Panc1 (cell line): ENCODE results near the gene CHD6. TPM values are rescaled to one million over a fixed set of nuclear protein-coding genes. Genes with fewer than 3 reads are reported as not detected.

Experiments used
- ATAC-seq: fragments of 200-7000 bp; cut with Tn5 transposase; 2 replicates; pipeline ENCODE4 v1.9.1; 2020; ENCODE audit warnings: mild to moderate bottlenecking, moderate library complexity
- BruUV-seq: library from RNA; stranded (reverse); fragments of 400-500 nt; replicated peaks from 2 replicates; lab custom pipeline; 2021; lab: Mats Ljungman, UMichigan
- CTCF ChIA-PET: fragments of 300-600 bp; sonication (Branson Sonifier 250); formaldehyde crosslinking; loops from one replicate; lab custom pipeline; 2022; ENCODE audit warnings: antibody characterized with exemption; lab: Charles Lee
- POLR2A ChIA-PET: fragments of 300-600 bp; sonication (Branson Sonifier 250); formaldehyde crosslinking; loops from one replicate; lab custom pipeline; 2022; ENCODE audit warnings: antibody characterized with exemption; lab: Charles Lee
- DNase-seq: peaks from one replicate; pipeline ENCODE4 v3.0.0-alpha.2; 2010; ENCODE audit warnings: low read depth, low spot score
- H3K27ac ChIP-seq: 2 replicates; pipeline ENCODE4 v1.5.1; 2011; ENCODE audit warnings: mild to moderate bottlenecking, low read length, inconsistent platforms
- H3K27me3 ChIP-seq: fragments of 200-500 bp; sonication (Bioruptor generic); 2 replicates; pipeline ENCODE4 v1.6.0; 2014; ENCODE audit warnings: low read length, inconsistent platforms; ENCODE audit not compliant: control insufficient read depth, insufficient read depth
- H3K36me3 ChIP-seq: fragments of 200-500 bp; sonication (Bioruptor generic); 2 replicates; pipeline ENCODE4 v1.5.1; 2014; ENCODE audit warnings: inconsistent platforms, mild to moderate bottlenecking, low read length, moderate library complexity; ENCODE audit not compliant: control insufficient read depth, insufficient read depth
- H3K4me1 ChIP-seq: 2 replicates; pipeline ENCODE4 v1.5.1; 2011; ENCODE audit warnings: inconsistent platforms, mild to moderate bottlenecking, low read length, moderate library complexity; ENCODE audit not compliant: control insufficient read depth, insufficient read depth
- H3K4me3 ChIP-seq, 2 experiments: 2 replicates each; pipeline ENCODE4 v1.5.1; 2011 to 2012; ENCODE audit warnings: low read depth in 2 of 2, low read length in 2 of 2, mild to moderate bottlenecking in 2 of 2, inconsistent platforms in 1 of 2, moderate library complexity in 1 of 2
- H3K9me3 ChIP-seq: fragments of 200-500 bp; sonication (Bioruptor generic); 2 replicates; pipeline ENCODE4 v1.5.1; 2014; ENCODE audit warnings: low read depth, mild to moderate bottlenecking, inconsistent platforms, low read length, moderate library complexity; ENCODE audit not compliant: control insufficient read depth, insufficient read depth
- POLR2AphosphoS5 ChIP-seq: IDR thresholded peaks from 2 replicates; pipeline ENCODE4 v1.6.1; 2012; ENCODE audit warnings: mild to moderate bottlenecking, low read depth, low read length, moderate library complexity
- SIN3A ChIP-seq: IDR thresholded peaks from 2 replicates; pipeline ENCODE4 v1.6.1; 2012; ENCODE audit warnings: low read depth, mild to moderate bottlenecking, low read length, moderate library complexity, borderline replicate concordance; ENCODE audit not compliant: insufficient read depth
- TCF7L2 ChIP-seq: IDR thresholded peaks from 2 replicates; pipeline ENCODE4 v1.6.1; 2011; ENCODE audit warnings: mild to moderate bottlenecking, low read depth, low read length, inconsistent platforms
- in situ Hi-C: cut with HindIII; loops from 2 replicates; pipeline ENCODE4 v1.10.0; 2016; ENCODE audit warnings: low sequenced_read_pairs, low pct_unique_long_range_greater_than_20kb
- intact Hi-C: fragments of 100-400 bp; cut with micrococcal nuclease; formaldehyde crosslinking; loops from one replicate; pipeline ENCODE4 v1.10.0; 2022; ENCODE audit not compliant: unreplicated experiment
- total RNA-seq: library from RNA; stranded (reverse); gene quantifications from one replicate; pipeline ENCODE4 v1.2.1, GENCODE V29; 2021; ENCODE audit not compliant: unreplicated experiment
- TF ChIP-seq, protein P1 (sequence below), 2 experiments: IDR thresholded peaks; 2 replicates each; pipeline ENCODE4 v1.6.1; 2011 to 2012; ENCODE audit warnings: low read depth in 2 of 2, control low read depth in 1 of 2, low read length in 1 of 2, mild to moderate bottlenecking in 1 of 2, moderate library complexity in 1 of 2; ENCODE audit not compliant: insufficient read depth in 1 of 2
- TF ChIP-seq, protein P2 (sequence below): fragments of 450-650 bp; IDR thresholded peaks from 2 replicates; pipeline ENCODE4 v1.5.1; 2017; ENCODE audit warnings: mild to moderate bottlenecking

The CHD6 gene
- total RNA-seq, 1 experiment from 2014 or later: 21.3 TPM

DNA sequence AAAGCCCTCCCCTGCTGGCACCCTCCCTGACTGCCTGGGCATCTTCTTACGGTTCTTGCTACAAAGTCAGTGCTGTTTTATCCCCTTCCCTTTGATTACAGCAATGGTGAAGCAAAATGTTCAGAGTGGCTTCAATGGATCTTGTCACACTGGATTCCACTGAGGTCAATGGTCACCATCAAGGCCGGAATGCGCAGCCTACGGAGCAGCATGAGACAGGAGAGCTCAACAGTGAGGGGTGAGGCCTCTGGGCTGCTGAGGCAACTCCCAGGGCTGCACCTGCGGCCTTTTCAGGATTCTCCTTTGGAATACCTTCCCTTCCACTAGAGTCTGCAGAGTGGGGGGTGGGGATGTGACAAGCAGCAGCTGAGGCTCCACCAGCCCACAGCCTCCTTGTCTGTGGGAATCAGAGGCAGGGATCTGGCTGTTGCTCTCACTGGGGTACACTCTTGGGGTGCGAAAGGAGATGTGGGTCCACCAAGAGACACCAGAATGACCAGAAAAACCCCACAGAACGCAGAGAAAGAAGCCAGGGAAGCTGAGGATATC lies 211.2 kb downstream of the CHD6 start:
- TF ChIP-seq, protein P1, sequence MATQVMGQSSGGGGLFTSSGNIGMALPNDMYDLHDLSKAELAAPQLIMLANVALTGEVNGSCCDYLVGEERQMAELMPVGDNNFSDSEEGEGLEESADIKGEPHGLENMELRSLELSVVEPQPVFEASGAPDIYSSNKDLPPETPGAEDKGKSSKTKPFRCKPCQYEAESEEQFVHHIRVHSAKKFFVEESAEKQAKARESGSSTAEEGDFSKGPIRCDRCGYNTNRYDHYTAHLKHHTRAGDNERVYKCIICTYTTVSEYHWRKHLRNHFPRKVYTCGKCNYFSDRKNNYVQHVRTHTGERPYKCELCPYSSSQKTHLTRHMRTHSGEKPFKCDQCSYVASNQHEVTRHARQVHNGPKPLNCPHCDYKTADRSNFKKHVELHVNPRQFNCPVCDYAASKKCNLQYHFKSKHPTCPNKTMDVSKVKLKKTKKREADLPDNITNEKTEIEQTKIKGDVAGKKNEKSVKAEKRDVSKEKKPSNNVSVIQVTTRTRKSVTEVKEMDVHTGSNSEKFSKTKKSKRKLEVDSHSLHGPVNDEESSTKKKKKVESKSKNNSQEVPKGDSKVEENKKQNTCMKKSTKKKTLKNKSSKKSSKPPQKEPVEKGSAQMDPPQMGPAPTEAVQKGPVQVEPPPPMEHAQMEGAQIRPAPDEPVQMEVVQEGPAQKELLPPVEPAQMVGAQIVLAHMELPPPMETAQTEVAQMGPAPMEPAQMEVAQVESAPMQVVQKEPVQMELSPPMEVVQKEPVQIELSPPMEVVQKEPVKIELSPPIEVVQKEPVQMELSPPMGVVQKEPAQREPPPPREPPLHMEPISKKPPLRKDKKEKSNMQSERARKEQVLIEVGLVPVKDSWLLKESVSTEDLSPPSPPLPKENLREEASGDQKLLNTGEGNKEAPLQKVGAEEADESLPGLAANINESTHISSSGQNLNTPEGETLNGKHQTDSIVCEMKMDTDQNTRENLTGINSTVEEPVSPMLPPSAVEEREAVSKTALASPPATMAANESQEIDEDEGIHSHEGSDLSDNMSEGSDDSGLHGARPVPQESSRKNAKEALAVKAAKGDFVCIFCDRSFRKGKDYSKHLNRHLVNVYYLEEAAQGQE (IDR thresholded peaks at IDR 0.05; ENCODE audit: insufficient read depth in 1 of 2, low read depth in 2 of 2, low read length in 1 of 2): no peak
- TF ChIP-seq, protein P2, sequence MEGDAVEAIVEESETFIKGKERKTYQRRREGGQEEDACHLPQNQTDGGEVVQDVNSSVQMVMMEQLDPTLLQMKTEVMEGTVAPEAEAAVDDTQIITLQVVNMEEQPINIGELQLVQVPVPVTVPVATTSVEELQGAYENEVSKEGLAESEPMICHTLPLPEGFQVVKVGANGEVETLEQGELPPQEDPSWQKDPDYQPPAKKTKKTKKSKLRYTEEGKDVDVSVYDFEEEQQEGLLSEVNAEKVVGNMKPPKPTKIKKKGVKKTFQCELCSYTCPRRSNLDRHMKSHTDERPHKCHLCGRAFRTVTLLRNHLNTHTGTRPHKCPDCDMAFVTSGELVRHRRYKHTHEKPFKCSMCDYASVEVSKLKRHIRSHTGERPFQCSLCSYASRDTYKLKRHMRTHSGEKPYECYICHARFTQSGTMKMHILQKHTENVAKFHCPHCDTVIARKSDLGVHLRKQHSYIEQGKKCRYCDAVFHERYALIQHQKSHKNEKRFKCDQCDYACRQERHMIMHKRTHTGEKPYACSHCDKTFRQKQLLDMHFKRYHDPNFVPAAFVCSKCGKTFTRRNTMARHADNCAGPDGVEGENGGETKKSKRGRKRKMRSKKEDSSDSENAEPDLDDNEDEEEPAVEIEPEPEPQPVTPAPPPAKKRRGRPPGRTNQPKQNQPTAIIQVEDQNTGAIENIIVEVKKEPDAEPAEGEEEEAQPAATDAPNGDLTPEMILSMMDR: no peak
- no peak for TF ChIP-seq SIN3A
- TF ChIP-seq POLR2AphosphoS5: no peak
- no peak for TF ChIP-seq TCF7L2
- Histone ChIP-seq H3K27ac (no peak overlapping the region), H3K9me3 (no peaks in the 10 kb centered on the region), H3K4me3 (no peak overlapping the region), H3K27me3 (no peaks in the 10 kb centered on the region), H3K36me3 (peaks cover 9% of the 10 kb centered on the region), H3K4me1 (no peaks in the 10 kb centered on the region)
- intact Hi-C loops: no loop called here
- no peak for ATAC-seq
- ChIA-PET POLR2A (no interaction called here), CTCF (no interaction called here)
- DNase-seq: no peak
- in situ Hi-C loops: no loop called here
- no TSS peak for BruUV-seq

DNA sequence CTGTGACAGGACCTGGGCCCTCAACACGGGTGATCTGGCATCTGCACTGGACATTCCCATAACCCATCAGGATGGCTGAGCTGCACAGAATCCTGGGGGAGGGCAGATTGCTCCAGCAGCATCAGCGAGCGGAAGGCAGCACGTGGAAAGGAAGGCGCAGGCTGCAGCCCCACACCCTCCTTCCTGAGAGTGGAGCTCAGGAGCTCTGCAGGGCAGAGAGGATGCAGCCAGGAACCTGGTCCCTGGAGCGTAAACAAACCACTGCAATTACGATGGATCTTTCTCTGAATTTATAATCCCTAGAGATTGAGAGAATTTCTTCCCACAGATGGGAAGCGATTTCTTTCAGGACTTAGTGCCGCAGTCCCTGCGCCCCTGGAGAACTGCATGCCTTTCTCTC lies 211.8 kb downstream of the CHD6 start:
- DNase-seq (no peak), ATAC-seq (no peak)
- Histone ChIP-seq H3K4me1 (no peaks in the 10 kb centered on the region), H3K9me3 (no peaks in the 10 kb centered on the region), H3K4me3 (no peak overlapping the region), H3K27ac (no peak overlapping the region), H3K36me3 (peaks cover 9% of the 10 kb centered on the region), H3K27me3 (no peaks in the 10 kb centered on the region)
- TF ChIP-seq, protein P1 (IDR thresholded peaks at IDR 0.05; ENCODE audit: insufficient read depth in 1 of 2, low read depth in 2 of 2, low read length in 1 of 2): no peak
- TF ChIP-seq, protein P2: no peak
- intact Hi-C loops (no loop called here), in situ Hi-C loops (no loop called here)
- POLR2A ChIA-PET: no interaction called here
- no TSS peak for BruUV-seq
- CTCF ChIA-PET: no interaction called here
